Esophagus muscularis mucosa (tissue), 4 donors: ENCODE measurements around the gene LILRA6. TPM values are rescaled to one million over a fixed set of nuclear protein-coding genes. Genes with fewer than 3 reads are reported as not detected.
"Not testable (repeated sequence)": the region's sequence is repeated elsewhere in the genome, so short reads cannot be mapped to it uniquely, and the experiment has no call there.

ENCODE experiments used
- DNase-seq: peaks from one replicate; pipeline ENCODE4 v3.0.0-alpha.2; 2017; ENCODE audit errors: extremely low spot score
- H3K27ac ChIP-seq, 4 donors: fragments of 200-600 bp; sonication (generic); replicated peaks in 1 of 4; 1 replicate in 3 of 4; 2 replicates in 1 of 4; pipeline ENCODE4 v1.5.1; 2016 to 2019; ENCODE audit warnings: mild to moderate bottlenecking in 1 of 4
- H3K27me3 ChIP-seq, 4 donors: fragments of 200-600 bp; sonication (generic); one replicate each; pipeline versions ENCODE4 v1.5.1 to v1.6.0; 2016 to 2019
- H3K36me3 ChIP-seq, 4 donors: fragments of 200-600 bp; sonication (generic); one replicate each; pipeline ENCODE4 v1.5.1; 2016 to 2019
- H3K4me1 ChIP-seq, 4 donors: fragments of 200-600 bp; sonication (generic); one replicate each; pipeline ENCODE4 v1.5.1; 2016 to 2019
- H3K4me3 ChIP-seq, 4 donors: fragments of 200-600 bp; sonication (generic); 1 replicate in 2 of 4; 2 replicates in 2 of 4; pipeline ENCODE4 v1.5.1; 2016 to 2019; ENCODE audit warnings: mild to moderate bottlenecking in 4 of 4, moderate library complexity in 1 of 4
- H3K9me3 ChIP-seq, 4 donors: fragments of 200-600 bp; sonication (generic); 1 replicate in 3 of 4; 2 replicates in 1 of 4; pipeline ENCODE4 v1.5.1; 2016 to 2019
- CTCF ChIP-seq, 3 experiments: fragments of 200-600 bp in 2 of 3; fragments of 450-650 bp in 1 of 3; sonication (generic) in 2 of 3; IDR thresholded peaks; one replicate each; pipeline ENCODE4 v1.5.1; 2017 to 2019; ENCODE audit warnings: antibody characterized with exemption in 3 of 3, mild to moderate bottlenecking in 2 of 3, moderate library complexity in 1 of 3
- EP300 ChIP-seq: sonication (generic); formaldehyde crosslinking; IDR thresholded peaks from one replicate; pipeline ENCODE4 v1.6.1; 2017; ENCODE audit warnings: antibody characterized with exemption
- POLR2A ChIP-seq: fragments of 450-650 bp; IDR thresholded peaks from one replicate; pipeline ENCODE4 v1.6.1; 2017; ENCODE audit warnings: antibody characterized with exemption, moderate library complexity, mild to moderate bottlenecking, low read depth
- POLR2AphosphoS5 ChIP-seq, 2 donors: sonication (generic); formaldehyde crosslinking; IDR thresholded peaks; one replicate each; pipeline ENCODE4 v1.6.1; 2017; ENCODE audit warnings: antibody characterized with exemption in 2 of 2
- WGBS: methylation state at CpG from one replicate; pipeline ENCODE4 v1.1.5; 2018; 5-methylcytosine and 5-hydroxymethylcytosine counted together
- intact Hi-C: fragments of 100-400 bp; cut with DNase I; formaldehyde crosslinking; loops from one replicate; pipeline ENCODE4 v1.15.1; 2023
- total RNA-seq, 4 donors: library from RNA; depleted of rRNA; stranded (reverse); fragments of >200 nt; gene quantifications; one replicate each; pipeline versions ENCODE4 v1.1.0 to v1.2.1, GENCODE V29; 2016

Gene LILRA6
- total RNA-seq, 4 donors from 2014 or later = 0.86 to 2.9 (median 2.6) TPM

GRCh38 chr19:54222474-54223276, 19.9 kb downstream of the LILRA6 start, which contains the start of gene LILRB3:
TSS of gene LILRB3 (minus strand) at chr19:54223007. CDS start at chr19:54222976, 31 bp downstream.
- H3K9me3 ChIP-seq = not testable (repeated sequence)
- peak within 1 kb of the TSS in 3 of 4 donors; percentile 8 to 45 (median 25) for H3K4me3 ChIP-seq

GRCh38 chr19:54221947-54222346, 20.6 kb downstream of the LILRA6 start:
- not testable (repeated sequence) for H3K27ac ChIP-seq, H3K4me1 ChIP-seq, DNase-seq, H3K9me3 ChIP-seq
- intact Hi-C loops = loop anchor here (2.0 kb wide), 1 partner anchor 23 kb away; no protein-coding TSS in a partner anchor
- Histone ChIP-seq H3K36me3 (peaks cover 0 to 19% (median 0%) of the 10 kb centered on the region in 4 donors), H3K4me3 (peak overlapping the region in 2 of 4 donors; percentile 8 to 45), H3K27me3 (peaks cover 0 to 39% (median 0%) of the 10 kb centered on the region in 4 donors)
- 73% methylated on average over 3 of the region's 7 CpGs for WGBS

More at GRCh38 chr19:54222474-54223276, 19.9 kb downstream of the LILRA6 start, which contains the start of gene LILRB3:
- H3K36me3 ChIP-seq = peaks cover 0 to 18% (median 0%) of the 10 kb centered on the region in 4 donors
- WGBS = 68% methylated on average over 14 of the region's 16 CpGs
- H3K27me3 ChIP-seq = peaks cover 0 to 46% (median 0%) of the 10 kb centered on the region in 4 donors
- peak within 1 kb of the TSS in 1 of 4 donors; percentile 54 for H3K27ac ChIP-seq
- peak in 1 of 2 donors; percentile 39 for TF ChIP-seq POLR2AphosphoS5 (IDR thresholded peaks at IDR 0.05)
- H3K4me1 ChIP-seq, DNase-seq: not testable (repeated sequence)
- intact Hi-C loops = loop anchor here (2.0 kb wide), 1 partner anchor 22 kb away; no protein-coding TSS in a partner anchor

GRCh38 chr19:54219702-54220101, 22.9 kb downstream of the LILRA6 start:
- H3K36me3 ChIP-seq = peaks cover 0 to 23% (median 0%) of the 10 kb centered on the region in 4 donors
- H3K4me3 ChIP-seq, intact Hi-C loops, DNase-seq, H3K9me3 ChIP-seq, H3K27ac ChIP-seq, H3K4me1 ChIP-seq: not testable (repeated sequence)
- peaks cover 0 to 39% (median 0%) of the 10 kb centered on the region in 4 donors for H3K27me3 ChIP-seq
- 90% methylated on average over 2 of the region's 5 CpGs for WGBS

- DNase-seq = no peak
- 84% methylated on average over 22 of the region's 27 CpGs for WGBS
- intact Hi-C loops = no loop called here
Observed at GRCh38 chr19:54218960-54219661, 23.5 kb downstream of the LILRA6 start.

GRCh38 chr19:54218259-54218658, 24.3 kb downstream of the LILRA6 start:
- peaks cover 0 to 30% (median 0%) of the 10 kb centered on the region in 4 donors for H3K27me3 ChIP-seq

More at GRCh38 chr19:54218960-54219661, 23.5 kb downstream of the LILRA6 start:
- no peaks in the 10 kb centered on the region for H3K9me3 ChIP-seq
- H3K4me3 ChIP-seq = no peak overlapping the region
- no peaks in the 10 kb centered on the region for H3K4me1 ChIP-seq
- peaks cover 0 to 39% (median 0%) of the 10 kb centered on the region in 4 donors for H3K27me3 ChIP-seq
- TF ChIP-seq CTCF (IDR thresholded peaks at IDR 0.05) = no peak
- no peak for TF ChIP-seq EP300
- no peak for TF ChIP-seq POLR2A
- TF ChIP-seq POLR2AphosphoS5 (IDR thresholded peaks at IDR 0.05) = no peak
- H3K36me3 ChIP-seq = peaks cover 0 to 23% (median 0%) of the 10 kb centered on the region in 4 donors
- no peak overlapping the region for H3K27ac ChIP-seq

GRCh38 chr19:54217517-54218247, 24.9 kb downstream of the LILRA6 start:
- H3K4me1 ChIP-seq, DNase-seq, intact Hi-C loops, H3K9me3 ChIP-seq, H3K27ac ChIP-seq, H3K4me3 ChIP-seq: not testable (repeated sequence)
- Histone ChIP-seq H3K27me3 (peaks cover 0 to 24% (median 0%) of the 10 kb centered on the region in 4 donors), H3K36me3 (peaks cover 0 to 23% (median 0%) of the 10 kb centered on the region in 4 donors)
- WGBS = 51% methylated on average over 15 of the region's 20 CpGs

More at GRCh38 chr19:54218259-54218658, 24.3 kb downstream of the LILRA6 start:
- H3K4me3 ChIP-seq = no peak overlapping the region
- no peaks in the 10 kb centered on the region for H3K9me3 ChIP-seq
- peaks cover 0 to 23% (median 0%) of the 10 kb centered on the region in 4 donors for H3K36me3 ChIP-seq
- 55% methylated on average over 4 of the region's 8 CpGs for WGBS
- no peak overlapping the region for H3K27ac ChIP-seq
- DNase-seq = no peak
- H3K4me1 ChIP-seq = no peaks in the 10 kb centered on the region
- no peak for TF ChIP-seq EP300
- no peak for TF ChIP-seq POLR2A
- TF ChIP-seq CTCF (IDR thresholded peaks at IDR 0.05) = no peak
- no peak for TF ChIP-seq POLR2AphosphoS5 (IDR thresholded peaks at IDR 0.05)
- intact Hi-C loops = no loop called here
